Activated CD4-positive, alpha-beta T cell treated with anti-CD3 and anti-CD28 coated beads, Interleukin-2, amount 50 U/mL, for 16 hours (primary cell): ENCODE measurements around the gene TET1.
"Not testable (repeated sequence)": the region's sequence is repeated elsewhere in the genome, so short reads cannot be mapped to it uniquely, and the experiment has no call there.

ENCODE experiments used
- DNase-seq: peaks from one replicate; pipeline ENCODE4 v3.0.0-alpha.2; 2020

The TET1 gene

GRCh38 chr10:68560186-68560942 is at the start of gene TET1:
Gene TET1 (plus strand): TSS chr10:68560337. CDS start chr10:68572339, 12,002 bp downstream.
- no peak for DNase-seq

- DNase-seq = not testable (repeated sequence)
Observed at GRCh38 chr10:68516216-68516615, 43.9 kb upstream of the TET1 start.

- DNase-seq = no peak
Observed at GRCh38 chr10:68516766-68517165, 43.4 kb upstream of the TET1 start.

GRCh38 chr10:68517188-68517587 is 42.9 kb upstream of the TET1 start:
- DNase-seq = no peak

- not testable (repeated sequence) for DNase-seq
Observed at GRCh38 chr10:68518609-68519008, 41.5 kb upstream of the TET1 start.

GRCh38 chr10:68525490-68526038 is 34.6 kb upstream of the TET1 start:
- DNase-seq = not testable (repeated sequence)

GRCh38 chr10:68526634-68527307 is 33.4 kb upstream of the TET1 start:
- DNase-seq = peak; percentile 2

- DNase-seq = no peak
Observed at GRCh38 chr10:68536973-68537372, 23.2 kb upstream of the TET1 start.

- DNase-seq = no peak
Observed at GRCh38 chr10:68537796-68538195, 22.3 kb upstream of the TET1 start.

- DNase-seq = peak; percentile 7
Observed at GRCh38 chr10:68543004-68543918, 16.9 kb upstream of the TET1 start.

- peak; percentile 66 for DNase-seq
Observed at GRCh38 chr10:68550747-68551411, 9.3 kb upstream of the TET1 start.

- no peak for DNase-seq
Observed at GRCh38 chr10:68553138-68553537, 7.0 kb upstream of the TET1 start.

GRCh38 chr10:68553599-68553998 is 6.5 kb upstream of the TET1 start:
- DNase-seq = no peak

- no peak for DNase-seq
Observed at GRCh38 chr10:68558478-68558877, 1.7 kb upstream of the TET1 start.

- no peak for DNase-seq
Observed at GRCh38 chr10:68559251-68559650, 886 bp upstream of the TET1 start.

GRCh38 chr10:68559841-68560185 is 324 bp upstream of the TET1 start:
- DNase-seq = peak; percentile 9

GRCh38 chr10:68560943-68561864 is 1.1 kb downstream of the TET1 start:
- DNase-seq = no peak

- no peak for DNase-seq
Observed at GRCh38 chr10:68561865-68562649, 1.9 kb downstream of the TET1 start.

GRCh38 chr10:68562661-68563570 is 2.8 kb downstream of the TET1 start:
- DNase-seq = no peak
